Fibroblast of peridontal ligament (primary cell): ENCODE measurements around the gene PTPRG.

ENCODE experiments used
- DNase-seq: peaks from one replicate; pipeline ENCODE4 v3.0.0-alpha.2; 2010; ENCODE audit errors: extremely low read depth

The PTPRG gene

GRCh38 chr3:62226601-62227339, 665.4 kb downstream of the PTPRG start:
- no peak for DNase-seq

DNA sequence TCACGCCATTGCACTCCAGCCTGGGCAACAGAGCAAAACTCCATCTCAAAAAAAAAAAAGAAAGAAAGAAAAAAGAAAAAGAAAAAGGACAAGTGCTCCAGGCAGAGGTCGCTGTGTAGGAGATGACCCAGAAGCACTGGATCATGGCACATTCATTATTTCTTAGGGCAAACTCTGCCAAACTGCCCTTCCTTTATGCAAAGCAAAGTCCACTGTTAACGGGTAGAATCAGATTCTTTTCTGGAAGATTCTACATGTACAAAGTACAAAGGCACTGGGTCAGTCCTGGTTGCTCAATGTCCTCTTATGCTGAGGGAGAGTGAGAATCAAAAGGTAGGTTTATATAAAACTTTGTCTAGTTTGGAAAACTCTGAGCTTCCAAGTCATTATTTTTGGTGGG, 667.1 kb downstream of the PTPRG start:
- no peak for DNase-seq

DNA sequence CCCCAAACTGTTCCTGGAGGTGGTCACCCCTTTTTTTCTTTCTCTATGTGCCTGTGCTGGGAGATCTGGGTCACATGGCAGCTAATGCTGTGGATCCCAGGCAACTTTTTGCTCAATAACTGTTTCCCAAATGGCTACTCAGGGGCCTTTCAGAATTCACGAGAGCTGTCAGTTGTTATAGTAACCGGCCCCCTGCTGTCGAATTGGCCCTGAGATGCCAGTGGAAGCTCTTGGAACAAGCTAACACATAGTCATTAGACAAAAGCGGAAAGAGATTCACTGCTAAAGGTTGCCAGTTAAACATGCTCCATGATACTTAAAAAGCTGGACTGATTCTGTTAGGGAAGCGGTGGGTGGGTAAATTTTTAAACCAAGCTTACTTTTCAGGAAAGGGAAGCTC, 667.8 kb downstream of the PTPRG start:
- DNase-seq, result no peak

GRCh38 chr3:62229908-62230307, 668.5 kb downstream of the PTPRG start:
- DNase-seq, result no peak

DNA sequence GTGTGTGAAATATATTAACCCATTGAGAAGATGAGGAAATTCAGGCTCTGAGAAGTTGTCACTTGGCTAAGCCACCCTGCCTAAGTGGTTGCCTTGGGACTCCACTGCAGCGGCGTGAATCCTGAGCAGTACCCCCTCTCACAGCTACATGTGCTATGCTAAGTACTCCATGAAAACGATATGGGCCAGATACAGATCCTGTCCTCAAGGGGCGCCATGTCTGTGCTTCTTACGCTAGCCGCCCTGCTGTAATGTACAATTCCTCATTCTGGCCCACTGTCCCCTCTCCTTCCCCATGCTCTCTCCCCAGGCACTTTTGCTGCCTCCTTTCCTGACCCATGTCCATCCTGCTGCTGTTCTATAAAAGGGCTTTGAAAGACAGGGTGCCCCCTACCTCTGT, 671.7 kb downstream of the PTPRG start:
- DNase-seq, result no peak

DNA sequence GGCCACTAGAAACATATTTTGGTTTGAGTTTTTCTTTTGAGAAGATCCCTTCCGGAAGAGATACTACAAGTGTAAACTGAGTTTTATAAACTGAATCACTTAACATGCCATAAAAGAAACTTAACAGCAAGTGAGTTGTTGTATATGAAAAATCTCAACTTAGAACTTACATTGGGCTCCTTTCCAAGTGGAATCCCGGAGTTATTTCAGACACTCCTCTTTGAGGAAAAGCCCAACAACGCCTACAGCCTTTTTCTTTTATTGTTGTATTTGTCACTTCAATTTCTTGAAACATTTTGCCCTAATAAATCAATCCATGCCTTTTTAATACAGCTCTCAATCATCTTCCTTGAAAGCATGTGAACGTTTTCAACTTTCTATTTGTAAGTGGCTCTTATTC, 674.6 kb downstream of the PTPRG start:
- DNase-seq, result no peak

DNA sequence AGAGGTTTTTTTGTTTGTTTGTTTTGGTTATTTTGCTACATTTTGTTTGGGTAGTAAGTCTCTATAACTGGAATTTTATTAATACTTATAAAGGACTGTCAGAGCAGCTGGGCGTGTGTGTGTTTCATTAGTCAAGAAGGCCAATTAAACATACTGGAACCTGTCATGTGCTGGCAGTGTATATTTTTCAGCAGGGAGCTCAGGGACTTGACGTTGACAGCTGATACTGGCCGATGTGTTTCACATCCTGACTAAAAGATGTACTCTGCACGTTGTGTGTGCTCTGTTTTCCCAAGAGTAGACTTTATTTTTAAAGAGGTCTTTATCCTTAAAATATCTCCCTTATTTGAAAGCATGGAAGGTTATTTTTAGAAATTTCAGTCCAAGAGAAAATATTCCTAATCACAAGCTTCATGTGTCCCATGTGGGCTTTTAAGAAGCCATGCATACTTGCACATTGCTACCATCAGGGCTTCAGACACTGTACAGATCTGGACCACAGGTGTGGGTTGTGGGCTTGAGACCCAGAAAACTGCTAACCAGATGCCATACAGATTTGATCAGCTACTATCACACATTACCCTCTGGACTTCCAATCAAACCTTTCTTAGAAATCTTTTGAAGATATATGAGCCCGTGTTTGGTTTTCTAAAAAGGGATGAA, 676.0 kb downstream of the PTPRG start:
- no peak for DNase-seq

DNA sequence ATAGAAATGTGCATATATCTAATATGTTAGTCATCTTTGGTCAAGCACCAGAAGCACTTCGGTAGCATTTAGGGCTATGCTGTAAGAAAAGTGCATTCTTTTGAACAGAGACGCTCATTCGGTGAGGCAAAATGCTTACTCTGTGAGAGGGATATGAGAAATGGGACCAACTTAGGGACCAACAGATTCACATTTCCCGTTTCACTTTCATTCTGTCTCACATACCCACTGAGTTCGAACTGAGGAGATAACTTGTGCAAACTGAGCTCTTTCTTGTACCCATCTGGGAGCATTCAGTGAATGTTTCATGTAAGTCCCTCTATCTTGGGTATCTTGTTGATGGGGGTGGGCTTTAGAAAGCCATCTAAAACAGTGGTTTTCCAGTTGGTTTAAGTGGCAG, 676.6 kb downstream of the PTPRG start:
- DNase-seq, result no peak

DNA sequence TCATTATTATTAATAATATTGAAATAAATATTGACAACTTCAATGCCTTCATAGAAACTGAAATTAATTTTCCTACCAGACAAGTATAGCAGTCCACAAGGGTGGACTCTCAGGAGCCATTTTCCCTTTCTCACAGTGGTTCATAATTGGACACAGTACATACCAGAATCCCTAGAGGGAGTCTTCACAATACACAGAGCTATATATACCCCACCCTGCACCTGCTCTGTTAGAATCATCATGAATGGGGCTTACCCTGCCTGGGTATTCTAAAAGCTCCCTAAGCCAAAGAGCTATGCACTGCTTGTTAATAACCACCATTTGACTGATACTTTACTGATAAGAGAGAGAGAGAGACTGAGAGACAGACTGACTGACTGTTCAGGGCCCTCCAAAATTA, 677.1 kb downstream of the PTPRG start:
- DNase-seq, result no peak

- no peak for DNase-seq
Observed at GRCh38 chr3:62241279-62241678, 679.9 kb downstream of the PTPRG start.

- no peak for DNase-seq
Observed at GRCh38 chr3:62242831-62243509, 681.6 kb downstream of the PTPRG start.

- DNase-seq, result no peak
Observed at GRCh38 chr3:62246094-62246493, 684.7 kb downstream of the PTPRG start.

DNA sequence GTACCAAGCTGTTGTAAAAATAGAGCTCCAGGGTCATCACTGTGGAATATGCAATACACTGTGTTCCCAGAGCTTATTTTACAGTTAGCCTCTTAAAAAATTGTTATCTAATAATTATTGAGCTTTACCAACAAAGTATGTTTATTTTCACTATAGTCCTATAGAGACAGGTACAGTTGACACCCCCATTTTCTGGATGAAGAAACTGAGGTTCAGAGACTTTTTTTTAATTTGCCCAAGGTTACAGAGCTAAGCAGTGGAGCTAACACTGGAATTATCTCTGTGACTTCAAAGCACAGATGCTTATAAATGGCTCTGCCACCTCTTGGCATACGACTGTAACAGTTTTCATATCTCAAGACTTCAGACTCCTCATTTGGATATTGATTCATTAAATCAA, 685.6 kb downstream of the PTPRG start:
- DNase-seq, result no peak

DNA sequence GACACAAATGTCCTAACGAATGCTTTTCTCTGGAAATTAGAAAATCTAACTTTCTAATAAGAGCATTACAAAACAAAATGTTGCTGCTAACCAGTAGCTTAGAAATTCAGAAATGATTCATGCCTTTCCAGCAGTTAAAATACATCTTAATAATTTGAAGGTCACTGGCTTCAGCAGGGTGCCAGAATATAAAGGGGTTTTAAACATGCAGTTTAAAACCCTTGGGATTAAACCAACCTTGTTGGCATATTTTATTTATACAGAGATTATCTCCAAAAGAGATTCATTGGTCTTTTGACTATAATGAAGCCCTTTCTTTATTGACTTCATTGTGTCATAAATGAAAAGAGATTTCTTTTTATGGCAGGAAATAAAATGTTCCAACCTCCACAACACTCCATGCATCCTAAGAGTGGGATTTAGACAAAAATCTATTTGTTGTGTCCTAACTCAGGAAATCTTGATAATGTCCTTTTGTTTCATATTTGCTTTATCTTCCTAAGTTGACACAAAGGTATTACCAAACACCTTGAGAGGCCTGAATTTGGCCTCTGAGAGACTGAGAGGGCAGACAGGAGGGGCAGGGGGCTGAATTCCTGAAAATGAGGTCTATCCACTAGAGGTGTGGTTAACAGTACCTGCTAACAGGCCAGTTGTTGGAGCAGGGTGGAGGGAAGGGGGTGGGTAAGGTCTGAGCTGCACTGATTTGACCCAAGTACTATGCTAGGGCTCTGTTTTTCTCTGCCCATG, 687.5 kb downstream of the PTPRG start:
- DNase-seq, result no peak

DNA sequence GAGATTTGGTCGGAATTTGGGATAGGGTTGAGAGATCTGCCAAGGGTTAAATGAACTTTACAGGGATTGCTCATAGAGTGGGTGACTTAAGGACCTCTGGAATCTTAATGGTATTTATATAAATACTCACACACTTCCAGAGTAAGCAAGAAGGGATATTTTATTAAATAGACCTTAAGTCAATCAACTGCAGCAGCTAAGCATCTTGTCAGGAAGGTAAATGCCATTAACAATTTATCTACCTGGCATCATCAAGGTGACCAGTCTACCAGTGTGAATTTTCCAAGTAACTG, 688.1 kb downstream of the PTPRG start:
- peak; percentile 5 for DNase-seq

- no peak for DNase-seq
Observed at GRCh38 chr3:62249855-62250543, 688.6 kb downstream of the PTPRG start.

GRCh38 chr3:62252438-62253157, 691.2 kb downstream of the PTPRG start:
- peak; percentile 17 for DNase-seq

GRCh38 chr3:62253971-62254370, 692.6 kb downstream of the PTPRG start:
- no peak for DNase-seq

- DNase-seq, result no peak
Observed at GRCh38 chr3:62255758-62256157, 694.4 kb downstream of the PTPRG start.

DNA sequence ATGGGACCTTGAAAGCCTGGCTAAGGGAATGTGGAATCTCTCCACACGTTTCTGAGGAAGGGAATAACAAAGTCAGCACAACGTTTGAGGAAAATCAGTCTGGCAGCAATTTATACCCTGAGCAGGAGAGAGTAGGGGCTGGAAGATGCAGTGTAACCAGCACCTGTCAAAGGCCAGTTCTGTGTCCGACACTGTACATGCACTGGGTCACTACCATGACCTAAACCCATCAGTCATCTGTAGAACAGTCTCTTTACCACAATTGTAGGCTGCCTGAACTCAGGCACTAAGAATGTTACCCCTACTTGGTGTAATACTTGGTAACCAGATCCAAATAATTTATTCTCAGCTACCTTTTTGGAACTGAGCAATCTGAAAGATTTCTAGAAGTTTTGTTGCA, 698.6 kb downstream of the PTPRG start:
- DNase-seq, result no peak

DNA sequence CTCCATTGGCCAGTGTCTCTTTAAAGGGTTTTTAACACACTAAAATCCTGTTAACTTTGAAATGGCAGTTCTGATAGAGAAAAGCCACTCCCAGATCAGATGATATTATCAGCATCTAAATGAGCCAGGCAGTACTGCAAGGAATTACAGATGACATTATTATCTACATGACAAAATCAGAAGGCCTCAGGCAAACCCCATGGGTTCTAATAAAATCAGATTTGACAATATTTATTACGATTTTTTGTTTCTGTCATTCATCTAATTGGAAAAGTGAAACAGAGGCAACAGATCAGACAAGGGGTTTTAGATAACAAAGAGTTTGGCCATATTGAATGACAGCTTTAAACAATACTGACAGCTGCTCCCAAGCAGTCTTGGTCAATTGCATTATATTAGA, 699.3 kb downstream of the PTPRG start:
- no peak for DNase-seq
